T-helper 17 cell (primary cell): ENCODE data around the gene NCAN. TPM values are rescaled to one million over a fixed set of nuclear protein-coding genes. Genes with fewer than 3 reads are reported as not detected.
"Not testable (repeated sequence)": the region's sequence is repeated elsewhere in the genome, so short reads cannot be mapped to it uniquely, and the experiment has no call there.

Experiments used
- ATAC-seq: fragments of 150-1000 bp; cut with Tn5 transposase; 2 replicates; pipeline ENCODE4 v1.10.0; 2021; ENCODE audit warnings: mild to moderate bottlenecking, moderate library complexity
- DNase-seq, 3 donors: peaks; one replicate each; pipeline versions ENCODE4 v3.0.0 to v3.0.0-alpha.2; 2020 to 2021
- H3K9me3 ChIP-seq: one replicate; pipeline ENCODE4 v1.7.0; 2013; ENCODE audit warnings: low read length, mild to moderate bottlenecking; ENCODE audit not compliant: control insufficient read depth, poor library complexity, severe bottlenecking
- H3K27ac Mint-ChIP-seq: one replicate; pipeline ENCODE4 v1.8.0; 2022; ENCODE audit warnings: mild to moderate bottlenecking, moderate library complexity, mixed read lengths
- H3K27me3 Mint-ChIP-seq: one replicate; pipeline ENCODE4 v1.8.0; 2022; ENCODE audit warnings: mixed read lengths
- H3K36me3 Mint-ChIP-seq: one replicate; pipeline ENCODE4 v1.8.0; 2022; ENCODE audit warnings: low read depth, mixed read lengths
- H3K4me1 Mint-ChIP-seq: one replicate; pipeline ENCODE4 v1.8.0; 2022; ENCODE audit warnings: mild to moderate bottlenecking, mixed read lengths
- H3K4me3 Mint-ChIP-seq: one replicate; pipeline ENCODE4 v1.8.0; 2022; ENCODE audit warnings: mild to moderate bottlenecking, moderate library complexity, mixed read lengths
- total RNA-seq, 4 donors: library from RNA in 2 of 4; stranded (reverse) in 2 of 4; gene quantifications; one replicate each; pipeline ENCODE4 v1.2.3 and lab custom pipeline; 2022 to 2026

NCAN gene
- total RNA-seq: not detected
- total RNA-seq (lab: John Stamatoyannopoulos, UW): 0 to 0.08 reads per million in 2 donors

DNA sequence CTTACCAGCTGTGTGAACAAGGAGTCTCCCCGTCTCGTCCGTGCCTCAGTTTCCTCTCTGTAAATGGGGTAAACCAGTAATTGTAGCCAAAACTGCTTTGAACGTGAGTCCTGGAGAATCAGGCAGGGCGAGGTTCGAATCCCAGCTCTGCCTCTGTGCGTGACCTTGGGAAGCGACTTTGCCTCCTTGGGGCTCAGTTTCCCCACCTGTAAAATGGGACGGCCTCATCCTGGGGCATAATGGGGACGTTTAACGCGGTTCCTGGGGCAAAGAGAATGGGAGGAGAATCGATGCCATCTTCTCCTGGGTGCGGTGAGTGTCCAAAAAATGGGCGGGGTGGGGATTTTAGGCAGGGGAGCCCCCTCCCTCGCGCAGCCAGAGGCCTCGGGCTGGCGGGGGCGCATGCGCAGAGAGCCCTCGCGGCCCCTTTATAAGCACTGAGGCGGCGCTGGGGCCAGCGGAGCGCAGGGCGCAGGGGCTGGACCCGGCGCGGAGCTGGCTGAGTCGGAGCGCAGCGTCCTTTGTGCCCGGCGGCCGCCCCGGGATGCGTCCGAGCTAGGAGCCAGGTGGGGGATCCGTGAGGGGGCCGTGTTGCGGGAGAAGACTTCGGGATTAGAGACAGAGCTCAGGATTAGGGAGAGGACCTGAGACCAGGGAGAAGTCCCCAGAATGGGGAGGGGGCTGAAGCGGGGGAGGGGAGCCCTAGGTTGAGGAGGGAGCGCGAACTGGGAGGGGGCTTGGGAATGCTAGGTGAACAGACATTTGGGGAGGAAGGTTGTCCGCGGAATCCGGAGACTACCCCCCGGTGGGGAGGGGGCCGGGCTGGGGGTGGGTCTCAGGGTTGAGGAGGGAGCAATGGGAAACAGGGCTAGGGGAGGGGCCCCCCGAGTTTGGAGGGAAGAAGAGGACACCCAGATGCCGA is at the start of gene NCAN:
NCAN (plus strand) TSS at position 460 of the 922 bp plus-strand sequence. CDS start 4,996 bp downstream, outside the sequence.
- Mint-ChIP-seq H3K27ac (no peak within 1 kb of the TSS), H3K4me1 (peaks cover 13% of the 10 kb centered on the region), H3K4me3 (no peak within 1 kb of the TSS), H3K36me3 (peaks cover 8% of the 10 kb centered on the region), H3K27me3 (peaks cover 53% of the 10 kb centered on the region)
- ATAC-seq: no peak
- no peaks in the 10 kb centered on the region for H3K9me3 ChIP-seq
- DNase-seq: no peak

DNA sequence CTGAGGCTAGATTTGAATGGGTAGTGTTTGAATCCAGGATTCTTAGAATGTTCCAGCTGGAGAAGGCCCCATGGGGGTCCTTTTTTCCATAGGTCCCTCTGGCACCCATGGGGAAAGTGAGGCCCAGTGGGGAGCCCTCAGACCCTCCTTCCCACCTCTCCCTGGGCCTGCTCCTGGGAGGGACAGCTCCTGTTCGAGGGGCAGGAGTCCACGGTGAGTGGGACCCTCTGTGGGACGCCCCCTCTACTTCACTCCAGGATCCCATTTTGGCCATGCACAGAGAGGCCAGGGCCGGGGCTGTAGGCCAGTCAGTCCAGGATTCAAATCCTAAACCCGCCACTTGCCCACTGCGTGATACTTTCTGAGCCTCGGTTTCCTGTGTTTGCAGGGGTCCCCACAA is 49.3 kb upstream of the NCAN start:
- no peaks in the 10 kb centered on the region for H3K36me3 Mint-ChIP-seq
- H3K27ac Mint-ChIP-seq: no peak overlapping the region
- ATAC-seq (no peak), DNase-seq (no peak)
- no peaks in the 10 kb centered on the region for H3K9me3 ChIP-seq
- H3K4me1 Mint-ChIP-seq: peaks cover 3% of the 10 kb centered on the region
- H3K27me3 Mint-ChIP-seq: no peaks in the 10 kb centered on the region
- H3K4me3 Mint-ChIP-seq: no peak overlapping the region

DNA sequence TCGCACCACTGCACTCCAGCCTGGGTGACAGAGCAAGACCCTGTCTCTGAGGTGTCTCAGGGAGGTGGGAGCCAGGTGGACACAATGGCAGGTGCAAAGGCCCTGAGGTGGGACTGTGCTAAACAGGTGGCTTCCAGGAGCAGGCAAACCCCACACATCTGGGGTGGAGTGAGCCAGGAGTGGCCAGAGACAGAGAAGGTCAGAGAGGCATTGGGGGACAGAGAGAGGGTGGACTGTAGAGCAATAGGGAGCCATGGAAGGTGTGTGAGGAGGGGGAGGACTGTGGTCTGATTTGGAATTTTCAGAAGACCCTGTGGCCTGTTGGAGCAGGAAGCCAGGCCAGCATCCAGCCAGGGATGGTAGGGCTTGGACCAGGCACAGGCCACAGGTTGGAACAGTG is 46.4 kb upstream of the NCAN start:
- Mint-ChIP-seq H3K36me3 (peaks cover 2% of the 10 kb centered on the region), H3K27ac (no peak overlapping the region)

DNA sequence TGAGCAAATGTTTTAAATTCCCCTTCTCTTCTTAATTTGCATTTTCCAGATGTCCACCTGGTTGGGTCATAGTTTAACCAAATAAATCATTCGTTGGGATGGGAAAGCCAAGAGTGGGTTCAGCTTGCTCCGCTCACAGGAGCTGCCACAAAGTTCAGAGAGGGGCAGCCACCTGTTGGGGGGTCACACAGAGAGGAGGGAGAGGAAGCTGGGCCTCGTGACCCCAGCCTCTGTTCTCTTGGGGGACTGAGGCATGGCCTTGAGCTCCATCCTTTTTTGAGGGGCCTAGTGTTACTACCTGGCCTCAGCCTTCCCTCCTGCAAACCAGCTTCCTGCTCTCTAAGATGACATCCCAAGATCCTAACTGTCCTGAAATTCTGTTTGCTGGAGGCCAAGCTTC is 44.1 kb upstream of the NCAN start:
- ATAC-seq (no peak), DNase-seq (no peak)
- Mint-ChIP-seq H3K4me3 (no peak overlapping the region), H3K36me3 (peaks cover 2% of the 10 kb centered on the region), H3K27me3 (peaks cover 6% of the 10 kb centered on the region), H3K27ac (no peak overlapping the region), H3K4me1 (peaks cover 14% of the 10 kb centered on the region)
- H3K9me3 ChIP-seq: no peaks in the 10 kb centered on the region

More for the DNA sequence above, 46.4 kb upstream of the NCAN start:
- Mint-ChIP-seq H3K27me3 (peaks cover under 1% of the 10 kb centered on the region), H3K4me1 (peaks cover 11% of the 10 kb centered on the region), H3K4me3 (no peak overlapping the region)
- H3K9me3 ChIP-seq: no peaks in the 10 kb centered on the region
- ATAC-seq (no peak), DNase-seq (no peak)

DNA sequence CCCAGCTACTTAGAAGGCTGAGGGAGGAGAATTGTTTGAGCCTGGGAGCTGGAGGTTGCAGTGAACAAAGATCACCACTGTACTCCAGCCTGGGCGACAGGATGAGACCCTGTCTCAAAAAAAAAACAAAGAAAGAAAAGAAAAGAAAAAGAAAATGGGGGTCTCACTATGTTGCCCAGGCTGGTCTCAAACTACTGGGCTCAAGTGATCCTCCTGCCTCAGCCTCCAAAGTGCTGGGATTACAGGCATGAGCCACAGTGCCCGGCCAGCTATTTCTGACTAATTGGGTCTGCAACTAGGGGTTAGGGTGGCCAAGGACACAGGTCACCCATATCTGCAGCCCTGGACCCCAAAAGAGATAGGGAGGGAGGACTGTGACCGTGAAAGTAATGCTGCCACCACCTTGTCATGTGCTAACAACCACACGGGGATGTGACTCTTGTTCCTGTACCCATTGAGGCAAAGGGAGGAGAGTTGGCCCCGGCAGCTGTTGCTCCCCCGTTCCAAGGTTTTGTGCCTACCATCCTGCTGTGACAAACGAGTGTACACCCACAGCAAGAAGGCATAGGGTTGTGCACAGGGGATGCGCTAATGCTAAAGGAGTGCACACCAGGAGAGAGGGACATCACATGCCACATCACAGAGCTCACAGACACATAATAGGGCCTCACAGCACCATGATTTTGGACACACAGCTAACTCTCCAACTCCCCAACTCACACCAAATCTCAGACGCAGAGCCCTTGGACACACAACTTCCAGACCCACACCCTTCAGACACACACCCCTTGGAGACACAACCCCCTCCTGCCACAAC is 42.3 kb upstream of the NCAN start:
- H3K4me3 Mint-ChIP-seq: peak overlapping the region; percentile 78
- ATAC-seq: no peak

DNA sequence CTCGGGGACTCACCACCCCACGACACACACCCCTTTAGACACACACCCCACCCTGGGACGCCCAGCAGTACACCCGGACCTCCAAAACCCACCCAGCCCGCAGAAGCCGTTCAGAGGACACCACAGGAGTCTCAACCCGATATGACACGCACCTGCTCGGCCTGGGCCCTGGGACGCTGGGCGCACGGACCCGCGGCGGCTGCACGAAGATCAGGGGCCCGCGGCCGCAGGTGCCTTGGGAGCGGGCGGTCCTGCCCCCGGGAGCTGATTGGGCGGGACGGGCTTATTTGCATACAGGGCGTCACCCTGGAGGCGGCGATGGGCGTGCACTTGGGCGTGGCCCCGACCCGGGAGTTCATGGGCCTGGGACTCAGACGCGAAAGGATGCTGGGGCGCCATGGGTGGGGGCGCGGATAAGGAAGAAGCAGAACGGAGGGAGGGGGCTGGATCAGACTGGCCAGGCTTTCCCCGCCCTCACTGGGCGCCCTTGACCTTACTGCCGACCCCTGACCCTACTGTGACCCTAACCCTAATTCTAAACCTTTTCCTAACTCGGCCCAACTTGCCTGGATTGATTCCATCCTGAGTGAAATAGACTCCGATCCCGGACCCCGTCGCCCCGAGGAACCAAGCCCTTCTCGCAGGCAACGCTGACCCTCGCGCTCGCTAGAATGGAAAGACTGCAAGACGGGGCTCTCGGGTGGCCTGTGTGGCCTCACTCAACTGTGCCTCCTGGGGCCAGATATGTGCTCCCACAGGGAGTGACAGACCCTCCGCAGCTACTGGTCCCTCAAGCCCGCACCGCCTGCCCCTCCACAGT is 41.5 kb upstream of the NCAN start, which contains the start of gene MEF2B:
MEF2B (minus strand) TSS at position 211 of the 820 bp plus-strand sequence. CDS start 19,528 bp downstream, outside the sequence.
- Mint-ChIP-seq H3K36me3 (peaks cover 2% of the 10 kb centered on the region), H3K27me3 (peaks cover 6% of the 10 kb centered on the region), H3K27ac (no peak within 1 kb of the TSS), H3K4me1 (peaks cover 14% of the 10 kb centered on the region), H3K4me3 (peak within 1 kb of the TSS; percentile 78)
- peak; percentile 66 to 71 (median 66) for DNase-seq
- peak; percentile 97 for ATAC-seq
- no peaks in the 10 kb centered on the region for H3K9me3 ChIP-seq

More for the DNA sequence above, 42.3 kb upstream of the NCAN start:
- peaks cover 14% of the 10 kb centered on the region for H3K4me1 Mint-ChIP-seq
- H3K9me3 ChIP-seq: no peaks in the 10 kb centered on the region
- peaks cover 6% of the 10 kb centered on the region for H3K27me3 Mint-ChIP-seq
- H3K36me3 Mint-ChIP-seq: peaks cover 2% of the 10 kb centered on the region
- DNase-seq: no peak
- H3K27ac Mint-ChIP-seq: no peak overlapping the region

DNA sequence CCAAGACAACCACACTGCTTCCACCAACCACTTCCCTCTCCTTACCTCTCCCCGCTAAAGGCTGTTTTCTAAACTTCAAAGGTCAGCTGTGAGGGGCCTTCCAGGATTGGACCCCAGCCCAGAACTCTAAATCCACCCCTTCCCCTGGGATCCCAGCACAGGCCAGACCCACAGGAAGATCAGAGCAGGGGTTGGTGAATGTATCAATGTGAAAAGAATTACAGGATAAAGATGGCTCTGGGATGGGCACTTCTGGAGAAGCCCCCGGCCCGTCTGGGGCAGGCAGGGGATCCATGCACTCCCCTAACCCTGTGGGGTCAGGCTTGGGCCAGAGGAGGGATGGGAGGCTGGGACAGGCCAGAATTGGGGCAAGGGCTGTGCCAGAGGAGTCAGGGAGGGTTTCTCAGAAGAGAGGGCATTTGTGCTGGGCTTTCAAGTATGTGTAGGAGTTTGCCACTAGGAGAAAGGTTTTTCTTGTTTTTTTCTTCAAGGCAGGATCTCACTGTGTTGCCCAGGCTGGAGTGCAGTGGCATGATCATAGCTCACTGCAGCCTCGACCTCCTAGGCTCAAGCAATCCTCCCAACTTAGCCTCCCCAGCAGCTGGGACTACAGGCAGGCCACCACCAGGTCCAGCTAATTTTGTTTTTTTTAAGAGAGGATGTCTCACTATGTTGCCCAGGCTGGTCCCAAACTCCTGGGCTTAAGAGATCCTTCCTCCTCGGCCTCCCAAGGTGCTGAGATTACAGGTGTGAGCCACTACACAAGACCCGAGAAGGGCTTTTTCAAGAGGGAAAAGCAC is 40.7 kb upstream of the NCAN start:
- no peak for ATAC-seq
- peaks cover 14% of the 10 kb centered on the region for H3K4me1 Mint-ChIP-seq
- H3K4me3 Mint-ChIP-seq: peak overlapping the region; percentile 65
- H3K27me3 Mint-ChIP-seq: peaks cover 6% of the 10 kb centered on the region
- H3K36me3 Mint-ChIP-seq: peaks cover 2% of the 10 kb centered on the region
- H3K27ac Mint-ChIP-seq: peak overlapping the region; percentile 8
- H3K9me3 ChIP-seq: no peaks in the 10 kb centered on the region
- no peak for DNase-seq

DNA sequence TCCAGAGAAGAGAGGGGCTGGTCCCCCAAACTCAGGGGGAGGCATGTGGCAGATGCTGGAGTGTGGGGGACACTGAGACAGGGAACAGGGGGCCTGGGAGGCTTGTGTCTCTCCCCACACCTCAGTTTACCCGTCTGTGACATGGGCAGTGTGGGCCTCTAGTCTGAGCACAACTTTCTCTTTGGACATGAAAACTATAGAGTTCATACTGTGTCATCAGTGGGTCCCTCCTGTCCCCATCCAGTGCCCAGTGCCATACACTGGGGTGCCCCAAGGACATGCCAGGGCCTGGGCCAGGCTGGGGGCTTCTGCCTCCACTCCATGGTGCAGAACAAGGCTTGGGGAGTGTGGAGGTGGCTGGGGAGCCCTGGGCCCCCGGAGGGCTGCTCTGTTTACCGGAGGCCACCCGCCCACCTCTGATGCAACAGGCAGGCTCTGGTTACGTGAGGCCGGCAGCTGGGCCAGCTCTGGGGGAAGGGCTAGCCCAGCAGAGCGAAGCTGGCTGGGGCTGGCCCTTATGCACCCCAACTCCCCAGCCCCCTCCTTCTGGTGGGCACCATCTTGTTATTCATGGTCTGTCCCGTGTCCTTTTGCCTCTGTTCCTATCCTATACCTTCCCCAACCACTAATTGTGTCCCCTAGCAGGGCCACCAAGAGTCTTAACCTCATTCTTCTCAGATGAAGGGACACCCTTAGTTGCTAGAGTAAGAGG is 39.8 kb upstream of the NCAN start:
- Mint-ChIP-seq H3K27ac (peak overlapping the region; percentile 8), H3K36me3 (peaks cover 2% of the 10 kb centered on the region), H3K27me3 (peaks cover 6% of the 10 kb centered on the region), H3K4me3 (no peak overlapping the region), H3K4me1 (peaks cover 14% of the 10 kb centered on the region)
- ATAC-seq (no peak), DNase-seq (no peak)
- no peaks in the 10 kb centered on the region for H3K9me3 ChIP-seq

DNA sequence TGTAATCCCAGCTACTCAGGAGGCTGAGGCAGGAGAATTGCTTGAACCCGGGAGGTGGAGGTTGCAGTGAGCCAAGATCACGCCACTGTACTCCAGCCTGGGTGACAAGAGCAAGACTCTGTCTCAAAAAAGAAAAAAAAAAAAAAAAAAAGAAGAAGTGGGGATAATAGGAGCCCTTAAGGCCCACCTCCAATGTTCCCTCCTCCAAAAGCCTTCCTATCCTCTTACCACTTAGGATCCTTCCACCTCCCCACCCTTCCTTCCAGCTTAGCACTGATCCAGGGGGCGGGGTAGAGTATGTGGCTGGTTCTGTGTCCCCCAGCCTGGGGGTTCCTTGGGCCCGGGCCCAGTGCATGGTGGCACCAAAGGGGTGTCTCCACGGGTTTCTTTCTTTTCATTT is 38.5 kb upstream of the NCAN start:
- not testable (repeated sequence) for ATAC-seq, DNase-seq, H3K27me3 Mint-ChIP-seq, H3K27ac Mint-ChIP-seq, H3K4me3 Mint-ChIP-seq, H3K9me3 ChIP-seq, H3K36me3 Mint-ChIP-seq
- peaks cover 14% of the 10 kb centered on the region for H3K4me1 Mint-ChIP-seq

DNA sequence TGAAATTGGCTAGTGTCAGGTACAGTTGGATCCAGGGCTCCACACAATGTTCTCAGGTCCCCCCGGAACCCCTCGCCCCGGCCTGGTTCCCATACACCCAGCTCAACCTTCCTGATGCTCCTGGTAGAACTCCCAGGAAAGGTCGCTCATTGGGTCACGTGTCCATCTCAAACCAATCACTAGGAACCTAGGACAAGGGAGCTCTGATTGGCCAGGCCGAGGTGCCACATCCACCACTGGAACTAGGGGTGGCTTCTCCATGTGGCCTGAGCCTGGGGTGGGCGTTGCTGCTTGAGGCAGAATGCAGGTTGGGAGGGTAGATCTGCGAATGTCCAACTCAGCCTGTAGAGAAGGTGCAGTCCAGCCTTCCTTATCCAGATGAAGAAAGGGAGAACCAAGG is 34.8 kb upstream of the NCAN start:
- no peaks in the 10 kb centered on the region for H3K9me3 ChIP-seq
- Mint-ChIP-seq H3K4me1 (peaks cover 6% of the 10 kb centered on the region), H3K27ac (peak overlapping the region; percentile 87), H3K27me3 (no peaks in the 10 kb centered on the region), H3K4me3 (no peak overlapping the region), H3K36me3 (no peaks in the 10 kb centered on the region)
- ATAC-seq (no peak), DNase-seq (no peak)

DNA sequence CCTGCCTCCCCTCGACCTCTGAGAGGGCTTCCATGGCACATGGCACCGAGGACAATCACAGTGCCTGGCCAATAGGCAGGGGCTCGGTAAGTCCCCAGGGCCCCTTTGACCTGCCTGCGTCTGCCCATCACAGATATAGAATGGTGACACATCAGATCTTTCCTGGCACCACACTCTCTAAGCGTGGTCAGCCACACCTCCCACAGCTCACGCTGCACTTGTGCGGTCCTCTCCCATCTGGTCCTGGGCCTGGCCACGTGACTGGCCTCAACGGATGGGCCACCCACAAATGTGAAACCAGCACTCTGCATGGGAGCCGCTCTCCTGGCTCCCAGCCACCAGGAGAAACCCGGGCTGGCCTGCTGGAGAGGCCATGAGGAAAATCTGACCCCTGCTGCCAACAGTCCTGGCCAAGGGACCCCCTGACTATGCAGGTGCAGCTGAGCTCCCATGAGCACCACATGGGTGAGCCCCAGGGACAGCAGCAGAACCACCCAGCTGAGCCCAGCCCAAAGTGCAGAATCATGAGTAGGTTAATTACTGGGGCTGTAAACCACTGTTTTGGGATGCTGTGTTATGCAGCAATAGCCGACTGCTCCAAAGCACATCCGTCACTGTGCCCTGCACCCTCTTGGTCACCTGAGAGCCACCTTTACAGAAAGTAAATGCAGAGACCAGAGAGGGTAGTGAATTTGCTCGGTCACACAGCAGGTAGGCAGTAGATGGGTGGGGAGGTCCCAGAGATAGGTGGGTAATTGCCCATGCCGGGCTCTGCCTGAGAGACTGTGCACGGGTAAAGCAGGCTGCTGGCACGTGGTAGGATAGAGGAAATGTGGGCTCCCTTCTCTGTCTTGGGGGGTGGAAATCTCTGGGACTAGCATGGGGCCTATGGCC is 32.0 kb upstream of the NCAN start:
- no peak overlapping the region for H3K4me3 Mint-ChIP-seq
- no peak overlapping the region for H3K27ac Mint-ChIP-seq
- no peaks in the 10 kb centered on the region for H3K27me3 Mint-ChIP-seq
- DNase-seq: no peak
- H3K36me3 Mint-ChIP-seq: peaks cover 3% of the 10 kb centered on the region
- peaks cover 11% of the 10 kb centered on the region for H3K4me1 Mint-ChIP-seq
- ATAC-seq: no peak
- H3K9me3 ChIP-seq: no peaks in the 10 kb centered on the region
